ENCODE data around the gene ZSWIM3. TPM values are rescaled to one million over a fixed set of nuclear protein-coding genes. Genes with fewer than 3 reads are reported as not detected.

ZSWIM3 gene
- total RNA-seq, 1 experiment from 2014 or later = 6.4 TPM

GRCh38 chr20:45917790-45918141, 60.4 kb downstream of the ZSWIM3 start:
- no peak for TF ChIP-seq CTCF (IDR thresholded peaks at IDR 0.05; ENCODE audit: insufficient read depth in 1 of 2, low read depth in 1 of 2, low read length in 1 of 2, severe bottlenecking in 1 of 2, unreplicated experiment in 1 of 2)
- Histone ChIP-seq H3K27me3 (replicated peaks; ENCODE audit: control insufficient read depth, insufficient read depth, low read length) (no peaks in the 10 kb centered on the region), H3K4me1 (peaks cover 20% of the 10 kb centered on the region), H3K9me3 (no peaks in the 10 kb centered on the region), H3K4me3 (ENCODE audit: low read depth, low read length) (no peak overlapping the region), H3K36me3 (ENCODE audit: control insufficient read depth, insufficient read depth, low read length) (no peaks in the 10 kb centered on the region)
- intact Hi-C loops (cut with micrococcal nuclease; ENCODE audit: unreplicated experiment) = no loop called here
- H3K27ac Mint-ChIP-seq (ENCODE audit: unreplicated experiment) = no peak overlapping the region
- POLR2A ChIA-PET = interaction anchor here (0.5 to 1.2 kb wide), 3 partner anchors 16 to 18 kb away, joined by 3 to 5 read pairs (median 3); partner anchors contain the start of gene PCIF1
- no peaks in the 10 kb centered on the region for H3K27me3 Mint-ChIP-seq (ENCODE audit: insufficient read depth, unreplicated experiment)
- H3K4me3 Mint-ChIP-seq (ENCODE audit: unreplicated experiment) = no peak overlapping the region
- no TSS peak for BruUV-seq (replicated peaks)
- no peaks in the 10 kb centered on the region for H3K36me3 Mint-ChIP-seq (ENCODE audit: insufficient read depth, unreplicated experiment)
- CTCF ChIA-PET = no interaction called here
- DNase-seq = no peak
- H3K4me1 Mint-ChIP-seq (ENCODE audit: low read depth, unreplicated experiment) = peaks cover 7% of the 10 kb centered on the region
- no peaks in the 10 kb centered on the region for H3K9me3 Mint-ChIP-seq (ENCODE audit: unreplicated experiment)

- intact Hi-C loops (cut with micrococcal nuclease; ENCODE audit: unreplicated experiment) = no loop called here
- POLR2A ChIA-PET = interaction anchor here (0.6 to 1.2 kb wide), 6 partner anchors 9 to 103 kb away, joined by 3 to 5 read pairs (median 4); partner anchors contain the start of gene PCIF1
- BruUV-seq (replicated peaks) = no TSS peak
Measured at GRCh38 chr20:45918182-45918737, 60.8 kb downstream of the ZSWIM3 start.

GRCh38 chr20:45918779-45919537, 61.5 kb downstream of the ZSWIM3 start:
- CTCF ChIA-PET = interaction anchor here (1.4 kb wide), 1 partner anchor 29 kb away, joined by 5 read pairs; no protein-coding TSS in a partner anchor
- no TSS peak for BruUV-seq (replicated peaks)
- H3K27me3 ChIP-seq (replicated peaks; ENCODE audit: control insufficient read depth, insufficient read depth, low read length) = no peaks in the 10 kb centered on the region
- intact Hi-C loops (cut with micrococcal nuclease; ENCODE audit: unreplicated experiment) = no loop called here
- no peak for DNase-seq
- no peaks in the 10 kb centered on the region for H3K36me3 ChIP-seq (ENCODE audit: control insufficient read depth, insufficient read depth, low read length)
- POLR2A ChIA-PET = interaction anchor here (0.6 to 2.4 kb wide), 7 partner anchors 10 to 104 kb away, joined by 3 to 17 read pairs (median 4); partner anchors contain the start of gene PCIF1
- Mint-ChIP-seq H3K27ac (ENCODE audit: unreplicated experiment) (no peak overlapping the region), H3K27me3 (ENCODE audit: insufficient read depth, unreplicated experiment) (no peaks in the 10 kb centered on the region), H3K4me1 (ENCODE audit: low read depth, unreplicated experiment) (peaks cover 7% of the 10 kb centered on the region), H3K9me3 (ENCODE audit: unreplicated experiment) (no peaks in the 10 kb centered on the region), H3K4me3 (ENCODE audit: unreplicated experiment) (no peak overlapping the region), H3K36me3 (ENCODE audit: insufficient read depth, unreplicated experiment) (no peaks in the 10 kb centered on the region)
- no peaks in the 10 kb centered on the region for H3K9me3 ChIP-seq
- no peak overlapping the region for H3K4me3 ChIP-seq (ENCODE audit: low read depth, low read length)
- H3K4me1 ChIP-seq = peaks cover 24% of the 10 kb centered on the region
- no peak for TF ChIP-seq CTCF (IDR thresholded peaks at IDR 0.05; ENCODE audit: insufficient read depth in 1 of 2, low read depth in 1 of 2, low read length in 1 of 2, severe bottlenecking in 1 of 2, unreplicated experiment in 1 of 2)

More at GRCh38 chr20:45918182-45918737, 60.8 kb downstream of the ZSWIM3 start:
- TF ChIP-seq CTCF (IDR thresholded peaks at IDR 0.05; ENCODE audit: insufficient read depth in 1 of 2, low read depth in 1 of 2, low read length in 1 of 2, severe bottlenecking in 1 of 2, unreplicated experiment in 1 of 2) = no peak
- Mint-ChIP-seq H3K36me3 (ENCODE audit: insufficient read depth, unreplicated experiment) (no peaks in the 10 kb centered on the region), H3K4me1 (ENCODE audit: low read depth, unreplicated experiment) (peaks cover 7% of the 10 kb centered on the region), H3K27ac (ENCODE audit: unreplicated experiment) (no peak overlapping the region), H3K4me3 (ENCODE audit: unreplicated experiment) (no peak overlapping the region), H3K9me3 (ENCODE audit: unreplicated experiment) (no peaks in the 10 kb centered on the region), H3K27me3 (ENCODE audit: insufficient read depth, unreplicated experiment) (no peaks in the 10 kb centered on the region)
- Histone ChIP-seq H3K9me3 (no peaks in the 10 kb centered on the region), H3K36me3 (ENCODE audit: control insufficient read depth, insufficient read depth, low read length) (no peaks in the 10 kb centered on the region), H3K4me1 (peaks cover 24% of the 10 kb centered on the region), H3K27me3 (replicated peaks; ENCODE audit: control insufficient read depth, insufficient read depth, low read length) (no peaks in the 10 kb centered on the region), H3K4me3 (ENCODE audit: low read depth, low read length) (no peak overlapping the region)
- no peak for DNase-seq
- CTCF ChIA-PET = no interaction called here
